Measurements from ENCODE around the gene KIF3B. TPM values are rescaled to one million over a fixed set of nuclear protein-coding genes. Genes with fewer than 3 reads are reported as not detected.

The KIF3B gene
- total and polyA plus RNA-seq, 2 of the 13 experiments (the other 11 are each of a cell fraction or from before 2014, with no cell fraction given): 23.6 to 28.8 TPM

DNA sequence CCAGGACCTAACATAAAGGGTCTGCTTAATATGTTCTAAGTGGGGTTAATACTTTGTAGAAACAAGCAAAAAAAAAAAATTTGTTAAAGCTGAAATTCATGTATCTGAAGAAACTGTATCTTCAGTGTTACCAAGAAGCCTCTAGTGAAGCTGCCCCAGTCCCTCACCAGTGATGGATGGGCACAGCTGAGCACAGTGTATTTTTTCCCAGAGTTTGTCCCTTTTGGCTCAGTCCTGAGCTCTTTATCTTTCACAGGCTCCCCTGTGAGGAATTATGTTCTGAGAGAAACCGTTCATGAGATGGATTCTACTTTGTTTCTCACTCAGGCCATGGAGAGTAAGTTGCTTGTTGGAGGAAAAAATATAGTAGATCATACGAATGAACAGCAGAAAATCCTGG lies 38.4 kb downstream of the KIF3B start:
- no TSS peak for BruUV-seq (replicated peaks)
- Histone ChIP-seq H2AFZ (ENCODE audit: low read length) (no peak overlapping the region), H3K27ac (ENCODE audit: extremely low read length, insufficient read depth, low read length) (no peak overlapping the region), H3K4me2 (ENCODE audit: low read depth, low read length) (no peak overlapping the region), H4K20me1 (ENCODE audit: insufficient read depth, low read length) (no peaks in the 10 kb centered on the region), H3K9me3 (ENCODE audit: low read length) (no peaks in the 10 kb centered on the region), H3K9ac (ENCODE audit: insufficient read depth, low read depth, low read length) (no peak overlapping the region), H3K27me3 (ENCODE audit: control insufficient read depth in 1 of 2, insufficient read depth in 2 of 2, low read length in 2 of 2) (no peaks in the 10 kb centered on the region), H3K36me3 (replicated peaks in 1 of 2; ENCODE audit: control insufficient read depth in 1 of 2, insufficient read depth in 2 of 2, low read length in 2 of 2) (peaks cover 13 to 42% of the 10 kb centered on the region in 2 experiments), H3K4me1 (ENCODE audit: insufficient read depth, low read length) (peaks cover 36% of the 10 kb centered on the region), H3K4me3 (replicated peaks in 1 of 3; ENCODE audit: insufficient read depth in 1 of 3, low read depth in 2 of 3, low read length in 3 of 3) (no peak overlapping the region), H3K79me2 (ENCODE audit: insufficient read depth, low read length) (no peaks in the 10 kb centered on the region)
- in situ Hi-C loops (cut with HindIII; ENCODE audit: extremely low pct_ligation_motif_present, low pct_unique_long_range_greater_than_20kb) (no loop called here), intact Hi-C loops (cut with micrococcal nuclease; ENCODE audit: unreplicated experiment) (no loop called here)
- ChIA-PET POLR2A (interaction anchor here (1.4 kb wide), 1 partner anchor 26 kb away, joined by 10 read pairs; no protein-coding TSS in a partner anchor), CTCF (ENCODE audit: low intra/inter-chr PET ratio, low total read pairs) (no interaction called here)
- DNase-seq (ENCODE audit: low spot score): no peak
- ATAC-seq: no peak
- FAIRE-seq: no peak
- 94% methylated on average over 2 of the region's 2 CpGs for WGBS (ENCODE audit: low lambda C conversion rate)
- TF ChIP-seq ZNF484 (CRISPR knock-in tag; IDR thresholded peaks at IDR 0.05; ENCODE audit: borderline replicate concordance, low read depth) (no peak), TGIF2 (CRISPR knock-in tag; IDR thresholded peaks at IDR 0.05) (no peak), RAD51 (IDR thresholded peaks at IDR 0.05; ENCODE audit: borderline replicate concordance) (no peak), ZNF501 (CRISPR knock-in tag; IDR thresholded peaks at IDR 0.05) (no peak), AGO1 (IDR thresholded peaks at IDR 0.05; ENCODE audit: low read depth, low read length, poor library complexity, severe bottlenecking) (no peak), NPAS2 (CRISPR knock-in tag; IDR thresholded peaks at IDR 0.05; ENCODE audit: borderline replicate concordance) (no peak), HOXA7 (CRISPR knock-in tag; IDR thresholded peaks at IDR 0.05) (no peak), ATF7-NPFF (CRISPR knock-in tag; IDR thresholded peaks at IDR 0.05; ENCODE audit: low read depth) (no peak), FOXO1 (CRISPR knock-in tag; IDR thresholded peaks at IDR 0.05) (no peak), ZNF224 (CRISPR knock-in tag; IDR thresholded peaks at IDR 0.05) (no peak), TP53 (CRISPR knock-in tag; conservative IDR thresholded peaks at IDR 0.05) (no peak)
